ENCODE results near the gene ATP5PD.

The ATP5PD gene

GRCh38 chr17:75001915-75002843, 44.6 kb downstream of the ATP5PD start:
- Histone ChIP-seq H2AFZ (ENCODE audit: low read length) (no peak overlapping the region), H3K9me3 (replicated peaks; ENCODE audit: insufficient read depth, low read length) (no peaks in the 10 kb centered on the region), H3K9ac (ENCODE audit: low read length) (no peak overlapping the region), H4K20me1 (ENCODE audit: insufficient read depth, low read length) (no peaks in the 10 kb centered on the region), H3F3A (ENCODE audit: insufficient read depth, low read length) (no peaks in the 10 kb centered on the region), H3K4me3 (ENCODE audit: low read length) (no peak overlapping the region), H3K27ac (ENCODE audit: low read length) (no peak overlapping the region), H3K4me2 (ENCODE audit: low read depth, low read length) (no peak overlapping the region), H3K4me1 (ENCODE audit: low read length) (no peaks in the 10 kb centered on the region), H3K27me3 (replicated peaks; ENCODE audit: insufficient read depth, low read length) (peaks cover 54% of the 10 kb centered on the region), H3K79me2 (ENCODE audit: low read length) (no peaks in the 10 kb centered on the region), H3K36me3 (replicated peaks; ENCODE audit: insufficient read depth, low read length) (no peaks in the 10 kb centered on the region), H3K9me2 (replicated peaks; ENCODE audit: insufficient read depth, low read length) (no peaks in the 10 kb centered on the region)
- TF ChIP-seq CTCF (IDR thresholded peaks at IDR 0.05; ENCODE audit: low read length) = no peak
- no peak for TF ChIP-seq EZH2 (optimal IDR thresholded peaks at IDR 0.05; ENCODE audit: low read depth, low read length)
- TF ChIP-seq EZH2phosphoT487 (IDR thresholded peaks at IDR 0.05; ENCODE audit: low read length) = no peak
- DNase-seq = no peak

GRCh38 chr17:74999523-74999922, 47.2 kb downstream of the ATP5PD start:
- no peaks in the 10 kb centered on the region for H3K4me1 ChIP-seq (ENCODE audit: low read length)
- H3K9me2 ChIP-seq (replicated peaks; ENCODE audit: insufficient read depth, low read length) = no peaks in the 10 kb centered on the region
- TF ChIP-seq CTCF (IDR thresholded peaks at IDR 0.05; ENCODE audit: low read length) = no peak
- no peak for TF ChIP-seq EZH2 (optimal IDR thresholded peaks at IDR 0.05; ENCODE audit: low read depth, low read length)
- TF ChIP-seq EZH2phosphoT487 (IDR thresholded peaks at IDR 0.05; ENCODE audit: low read length) = no peak
- no peak for DNase-seq
- no peaks in the 10 kb centered on the region for H3K79me2 ChIP-seq (ENCODE audit: low read length)
- no peaks in the 10 kb centered on the region for H4K20me1 ChIP-seq (ENCODE audit: insufficient read depth, low read length)
- H3K27me3 ChIP-seq (replicated peaks; ENCODE audit: insufficient read depth, low read length) = peaks cover 28% of the 10 kb centered on the region
- no peaks in the 10 kb centered on the region for H3F3A ChIP-seq (ENCODE audit: insufficient read depth, low read length)
- H3K9ac ChIP-seq (ENCODE audit: low read length) = no peak overlapping the region
- no peak overlapping the region for H2AFZ ChIP-seq (ENCODE audit: low read length)
- no peaks in the 10 kb centered on the region for H3K36me3 ChIP-seq (replicated peaks; ENCODE audit: insufficient read depth, low read length)
- no peaks in the 10 kb centered on the region for H3K9me3 ChIP-seq (replicated peaks; ENCODE audit: insufficient read depth, low read length)
- no peak overlapping the region for H3K27ac ChIP-seq (ENCODE audit: low read length)
- no peak overlapping the region for H3K4me2 ChIP-seq (ENCODE audit: low read depth, low read length)
- H3K4me3 ChIP-seq (ENCODE audit: low read length) = no peak overlapping the region

- Histone ChIP-seq H3K9me3 (replicated peaks; ENCODE audit: insufficient read depth, low read length) (no peaks in the 10 kb centered on the region), H3K27me3 (replicated peaks; ENCODE audit: insufficient read depth, low read length) (peaks cover 27% of the 10 kb centered on the region), H3K27ac (ENCODE audit: low read length) (no peak overlapping the region), H3K9me2 (replicated peaks; ENCODE audit: insufficient read depth, low read length) (no peaks in the 10 kb centered on the region), H3K4me3 (ENCODE audit: low read length) (no peak overlapping the region), H3K4me2 (ENCODE audit: low read depth, low read length) (no peak overlapping the region), H3K4me1 (ENCODE audit: low read length) (no peaks in the 10 kb centered on the region), H3F3A (ENCODE audit: insufficient read depth, low read length) (no peaks in the 10 kb centered on the region), H4K20me1 (ENCODE audit: insufficient read depth, low read length) (no peaks in the 10 kb centered on the region), H3K36me3 (replicated peaks; ENCODE audit: insufficient read depth, low read length) (no peaks in the 10 kb centered on the region), H3K9ac (ENCODE audit: low read length) (no peak overlapping the region), H3K79me2 (ENCODE audit: low read length) (no peaks in the 10 kb centered on the region), H2AFZ (ENCODE audit: low read length) (no peak overlapping the region)
- no peak for DNase-seq
- TF ChIP-seq EZH2phosphoT487 (IDR thresholded peaks at IDR 0.05; ENCODE audit: low read length) = no peak
- TF ChIP-seq EZH2 (optimal IDR thresholded peaks at IDR 0.05; ENCODE audit: low read depth, low read length) = no peak
- no peak for TF ChIP-seq CTCF (IDR thresholded peaks at IDR 0.05; ENCODE audit: low read length)
Observed at GRCh38 chr17:74998783-74999182, 48.0 kb downstream of the ATP5PD start.
